ENCODE results near the gene SHC2.
"Not testable (repeated sequence)": the region's sequence is repeated elsewhere in the genome, so short reads cannot be mapped to it uniquely, and the experiment has no call there.

Gene SHC2

GRCh38 chr19:384799-385169 lies 76.0 kb downstream of the SHC2 start:
- in situ Hi-C loops (cut with MboI; ENCODE audit: low sequenced_read_pairs, unreplicated experiment), result no loop called here
- no peak for DNase-seq (ENCODE audit: low spot score)
- TF ChIP-seq CTCF (IDR thresholded peaks at IDR 0.05; ENCODE audit: borderline replicate concordance, control extremely low read depth, extremely low read depth, insufficient read depth, missing control alignments), result no peak

- no peak for DNase-seq (ENCODE audit: low spot score)
- peak; percentile 9 for TF ChIP-seq CTCF (IDR thresholded peaks at IDR 0.05; ENCODE audit: borderline replicate concordance, control extremely low read depth, extremely low read depth, insufficient read depth, missing control alignments)
- in situ Hi-C loops (cut with MboI; ENCODE audit: low sequenced_read_pairs, unreplicated experiment), result no loop called here
These were observed 76.7 kb downstream of the SHC2 start for GRCh38 chr19:383922-384798.

- in situ Hi-C loops (cut with MboI; ENCODE audit: low sequenced_read_pairs, unreplicated experiment), result no loop called here
- TF ChIP-seq CTCF (IDR thresholded peaks at IDR 0.05; ENCODE audit: borderline replicate concordance, control extremely low read depth, extremely low read depth, insufficient read depth, missing control alignments), result no peak
- no peak for DNase-seq (ENCODE audit: low spot score)
These were observed 77.8 kb downstream of the SHC2 start for GRCh38 chr19:383040-383439.

GRCh38 chr19:382578-382977 lies 78.3 kb downstream of the SHC2 start:
- in situ Hi-C loops (cut with MboI; ENCODE audit: low sequenced_read_pairs, unreplicated experiment); DNase-seq (ENCODE audit: low spot score): not testable (repeated sequence)

GRCh38 chr19:381901-382300 lies 78.9 kb downstream of the SHC2 start:
- DNase-seq (ENCODE audit: low spot score); in situ Hi-C loops (cut with MboI; ENCODE audit: low sequenced_read_pairs, unreplicated experiment): not testable (repeated sequence)

GRCh38 chr19:380618-381219 lies 80.1 kb downstream of the SHC2 start:
- in situ Hi-C loops (cut with MboI; ENCODE audit: low sequenced_read_pairs, unreplicated experiment); DNase-seq (ENCODE audit: low spot score): not testable (repeated sequence)

- no peak for TF ChIP-seq CTCF (IDR thresholded peaks at IDR 0.05; ENCODE audit: borderline replicate concordance, control extremely low read depth, extremely low read depth, insufficient read depth, missing control alignments)
- in situ Hi-C loops (cut with MboI; ENCODE audit: low sequenced_read_pairs, unreplicated experiment), result no loop called here
- DNase-seq (ENCODE audit: low spot score), result no peak
These were observed 81.0 kb downstream of the SHC2 start for GRCh38 chr19:379796-380195.

- in situ Hi-C loops (cut with MboI; ENCODE audit: low sequenced_read_pairs, unreplicated experiment), result no loop called here
- TF ChIP-seq CTCF (IDR thresholded peaks at IDR 0.05; ENCODE audit: borderline replicate concordance, control extremely low read depth, extremely low read depth, insufficient read depth, missing control alignments), result no peak
- no peak for DNase-seq (ENCODE audit: low spot score)
These were observed 82.1 kb downstream of the SHC2 start for GRCh38 chr19:378706-379105.

All from GM13976 (cell line).